Cortex of kidney (tissue), 1 donor: ENCODE measurements around the gene LRRC4C.
"Not testable (repeated sequence)": the region's sequence is repeated elsewhere in the genome, so short reads cannot be mapped to it uniquely, and the experiment has no call there.

Experiments used
- DNase-seq: peaks from one replicate; lab custom pipeline; 2025; lab: John Stamatoyannopoulos, UW

LRRC4C gene

DNA sequence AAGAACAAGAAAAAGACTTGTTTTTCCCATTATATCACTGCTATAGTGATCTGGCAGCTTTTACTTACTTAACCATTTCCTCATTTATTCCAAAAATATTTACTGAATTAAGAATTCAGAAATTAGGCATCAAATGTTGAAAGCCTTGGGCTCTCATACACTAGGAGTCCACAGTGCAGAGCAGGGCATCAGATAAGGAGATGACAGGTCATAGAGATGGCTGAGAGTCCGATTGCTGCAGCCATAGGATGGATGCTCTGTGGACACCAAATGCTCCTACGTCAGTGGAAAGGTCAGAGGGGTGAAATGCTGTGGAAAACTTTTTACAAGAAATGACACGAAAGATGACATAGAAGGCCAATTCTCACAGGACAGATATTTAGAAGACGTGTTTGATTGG lies 771.1 kb downstream of the LRRC4C start:
- DNase-seq: no peak

GRCh38 chr11:40686765-40687164 lies 772.7 kb downstream of the LRRC4C start:
- no peak for DNase-seq

GRCh38 chr11:40683010-40683409 lies 776.4 kb downstream of the LRRC4C start:
- no peak for DNase-seq

- DNase-seq: no peak
These were observed 780.2 kb downstream of the LRRC4C start for GRCh38 chr11:40679276-40679675.

- DNase-seq: no peak
These were observed 812.2 kb downstream of the LRRC4C start for GRCh38 chr11:40647295-40647694.

- DNase-seq: no peak
These were observed 817.2 kb downstream of the LRRC4C start for GRCh38 chr11:40642284-40642683.

DNA sequence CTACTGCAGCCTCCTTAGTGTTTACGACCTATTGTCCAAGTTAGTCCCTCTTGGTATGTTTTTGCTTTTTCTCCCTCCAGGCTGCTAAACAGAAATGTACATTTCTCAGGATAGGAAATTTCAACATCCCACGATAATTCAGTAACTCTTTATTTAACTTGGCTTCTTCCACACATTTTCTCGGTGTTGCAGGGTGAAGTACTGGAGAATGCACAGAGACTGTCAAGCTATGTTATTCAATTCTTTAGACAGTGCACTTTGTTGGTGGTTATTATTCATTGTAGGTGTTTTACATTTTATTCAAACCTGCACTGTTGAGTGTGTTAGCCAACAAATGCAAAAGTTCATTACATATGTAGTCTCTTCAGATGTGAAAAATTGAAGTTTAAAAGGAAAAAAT lies 839.8 kb downstream of the LRRC4C start:
- DNase-seq: no peak

- DNase-seq: no peak
These were observed 852.7 kb downstream of the LRRC4C start for GRCh38 chr11:40606800-40607199.

GRCh38 chr11:40602866-40603552 lies 856.4 kb downstream of the LRRC4C start:
- DNase-seq: no peak

- no peak for DNase-seq
These were observed 861.8 kb downstream of the LRRC4C start for GRCh38 chr11:40597546-40598113.

GRCh38 chr11:40573254-40573891 lies 886.1 kb downstream of the LRRC4C start:
- no peak for DNase-seq

- DNase-seq: no peak
These were observed 889.4 kb downstream of the LRRC4C start for GRCh38 chr11:40569947-40570531.

- no peak for DNase-seq
These were observed 892.1 kb downstream of the LRRC4C start for GRCh38 chr11:40567392-40567791.

GRCh38 chr11:40544162-40544561 lies 915.3 kb downstream of the LRRC4C start:
- DNase-seq: no peak

- no peak for DNase-seq
These were observed 916.6 kb downstream of the LRRC4C start for GRCh38 chr11:40542821-40543220.

DNA sequence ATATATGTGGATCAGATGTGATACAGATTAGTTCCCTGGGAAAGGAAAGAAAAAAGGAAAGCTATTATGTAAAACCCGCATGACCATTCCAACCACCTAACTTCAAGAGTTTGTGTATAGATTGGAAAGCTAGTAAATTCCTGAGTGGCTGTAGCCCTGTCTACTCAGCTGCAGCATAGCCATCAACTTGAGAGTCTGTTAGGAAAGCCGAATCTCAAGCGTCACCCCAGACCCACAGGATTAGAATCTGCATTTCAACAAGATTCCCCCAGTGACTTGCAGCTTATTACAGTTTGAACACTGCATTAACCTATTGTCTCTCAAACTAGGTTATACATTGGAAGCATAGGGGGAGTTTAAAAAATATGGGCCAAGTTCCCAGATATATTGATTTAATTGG lies 921.7 kb downstream of the LRRC4C start:
- DNase-seq: no peak

DNA sequence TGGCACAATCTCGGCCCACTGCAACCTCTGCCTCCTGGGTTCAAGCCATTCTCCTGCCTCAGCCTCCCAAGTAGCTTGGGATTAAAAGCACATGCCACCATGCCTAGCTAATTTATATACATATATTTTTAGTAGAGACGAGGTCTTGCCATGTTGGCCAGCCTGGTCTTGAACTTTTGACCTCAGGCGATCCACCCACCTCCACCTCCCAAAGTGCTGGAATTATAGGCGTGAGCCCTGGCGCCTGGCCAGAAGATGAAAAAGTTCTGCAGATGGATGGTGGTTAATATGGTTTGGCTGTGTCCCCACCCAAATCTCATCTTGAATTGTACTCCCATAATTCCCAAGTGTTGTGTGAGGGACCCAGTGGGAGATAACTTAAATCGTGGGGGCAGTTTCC lies 937.4 kb downstream of the LRRC4C start:
- not testable (repeated sequence) for DNase-seq

- DNase-seq: no peak
These were observed 942.3 kb downstream of the LRRC4C start for GRCh38 chr11:40517122-40517521.

DNA sequence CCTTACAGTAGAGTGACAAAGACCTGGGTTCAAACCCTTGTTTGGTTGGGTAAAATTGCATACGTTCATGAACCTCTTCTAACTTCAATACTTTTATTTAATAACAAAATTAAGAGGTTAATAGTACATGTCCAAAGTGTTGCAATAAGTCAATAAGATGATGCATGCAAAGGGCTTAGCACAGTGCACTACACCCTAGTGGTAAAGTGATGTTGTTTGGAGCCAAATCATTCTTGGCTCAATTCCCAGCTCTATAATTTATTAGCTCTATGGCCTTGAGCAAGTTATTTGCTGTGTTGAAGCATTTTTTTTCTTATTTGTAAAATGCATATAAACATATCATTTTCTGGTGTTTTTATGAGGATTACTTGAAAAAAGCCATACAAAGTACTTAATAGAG lies 945.3 kb downstream of the LRRC4C start:
- DNase-seq: no peak

GRCh38 chr11:40513281-40513680 lies 946.2 kb downstream of the LRRC4C start:
- no peak for DNase-seq

DNA sequence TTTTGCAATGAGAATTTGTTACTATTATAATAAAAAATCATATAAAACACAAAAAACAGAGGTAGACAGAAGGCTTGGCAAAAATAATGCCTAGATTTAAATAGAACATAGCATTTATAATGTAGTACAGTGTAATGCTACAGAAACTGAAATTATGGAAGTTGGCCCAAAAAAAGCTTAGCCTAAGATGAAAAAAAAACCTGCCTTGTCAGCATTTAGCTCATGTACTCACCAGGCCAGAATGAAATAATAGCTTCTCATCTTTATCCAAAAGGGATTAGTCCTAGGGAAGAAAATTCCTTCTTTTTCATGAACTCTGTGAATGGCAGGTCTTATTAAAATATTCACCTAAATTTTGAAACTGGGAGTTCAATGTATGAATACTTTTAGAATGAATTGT lies 951.1 kb downstream of the LRRC4C start:
- no peak for DNase-seq

DNA sequence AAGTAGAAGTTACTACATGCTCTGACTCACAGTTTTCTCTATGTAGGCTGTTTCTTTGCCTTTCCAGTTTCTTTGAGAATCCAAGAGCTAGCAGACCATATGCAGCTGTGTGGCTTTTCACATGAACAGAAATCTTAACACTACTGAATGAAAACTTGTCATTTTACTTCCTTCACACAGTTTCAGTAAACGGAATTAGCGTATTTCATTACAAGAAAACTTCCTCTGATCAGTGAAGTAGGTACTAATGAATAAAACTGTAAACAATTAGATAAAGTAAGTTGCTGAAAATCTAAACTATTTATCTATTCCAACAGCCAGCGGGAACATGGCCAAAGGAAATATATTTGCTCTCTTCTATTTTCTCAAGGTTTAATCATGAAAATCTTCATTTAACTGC lies 953.2 kb downstream of the LRRC4C start:
- DNase-seq: no peak

DNA sequence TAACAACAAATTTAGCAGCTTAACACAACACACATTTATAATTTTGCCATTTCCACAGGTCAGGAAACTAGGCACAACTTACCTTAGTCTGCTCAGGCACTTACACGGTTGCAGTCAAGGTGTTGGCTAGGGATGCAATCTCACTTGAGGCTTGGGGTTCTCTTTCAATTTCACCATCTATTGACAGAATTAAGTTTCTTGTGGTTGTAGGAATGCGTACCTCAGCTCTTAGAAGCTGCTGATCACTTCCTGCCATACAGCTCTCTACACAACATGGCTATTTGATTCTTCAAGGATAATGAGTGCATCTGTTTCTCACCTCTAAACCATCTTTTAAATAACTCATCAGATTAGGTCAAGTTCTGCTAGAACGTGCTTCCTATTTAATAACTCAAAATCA lies 968.1 kb downstream of the LRRC4C start:
- DNase-seq: no peak
